ENCODE data around the gene SF3B2.

Gene SF3B2

DNA sequence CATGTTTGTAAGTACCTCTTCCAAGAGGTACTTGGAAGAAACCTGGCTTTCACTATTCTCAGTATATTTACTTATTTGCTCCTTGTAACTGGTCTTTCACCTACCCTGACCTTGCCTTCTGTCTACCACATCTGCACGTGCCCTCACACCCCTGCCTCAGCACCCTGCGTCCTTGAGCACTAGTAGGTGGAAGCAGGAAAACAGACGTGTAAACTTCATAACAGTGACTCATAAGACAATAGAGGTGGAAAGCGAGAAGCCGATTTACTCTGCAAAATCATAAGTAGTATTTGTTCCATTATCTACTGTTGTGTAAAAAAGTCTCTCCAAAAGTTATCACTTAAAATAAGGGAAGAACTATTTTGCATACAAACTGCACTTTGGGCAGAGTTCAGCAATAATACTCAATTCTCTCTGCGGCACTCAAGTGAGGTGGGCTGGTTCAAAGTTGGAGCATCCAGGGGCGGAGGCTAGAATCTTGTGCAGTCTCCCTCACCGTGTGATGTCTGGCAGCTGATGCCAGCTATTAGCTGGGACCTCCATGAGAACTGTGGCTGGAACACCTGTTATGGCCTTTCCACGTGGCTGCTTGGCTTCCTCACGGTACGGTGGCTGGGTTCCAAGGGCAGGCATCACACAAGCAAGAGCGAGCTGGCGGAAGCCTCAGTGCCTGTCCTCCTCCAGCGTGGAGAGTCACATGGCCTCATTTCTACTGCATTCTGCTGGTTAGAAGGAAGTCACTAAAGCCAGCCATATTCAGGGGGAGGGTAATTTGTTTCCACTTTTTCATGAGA, 48.3 kb downstream of the SF3B2 start:
- TF ChIP-seq, protein P1, sequence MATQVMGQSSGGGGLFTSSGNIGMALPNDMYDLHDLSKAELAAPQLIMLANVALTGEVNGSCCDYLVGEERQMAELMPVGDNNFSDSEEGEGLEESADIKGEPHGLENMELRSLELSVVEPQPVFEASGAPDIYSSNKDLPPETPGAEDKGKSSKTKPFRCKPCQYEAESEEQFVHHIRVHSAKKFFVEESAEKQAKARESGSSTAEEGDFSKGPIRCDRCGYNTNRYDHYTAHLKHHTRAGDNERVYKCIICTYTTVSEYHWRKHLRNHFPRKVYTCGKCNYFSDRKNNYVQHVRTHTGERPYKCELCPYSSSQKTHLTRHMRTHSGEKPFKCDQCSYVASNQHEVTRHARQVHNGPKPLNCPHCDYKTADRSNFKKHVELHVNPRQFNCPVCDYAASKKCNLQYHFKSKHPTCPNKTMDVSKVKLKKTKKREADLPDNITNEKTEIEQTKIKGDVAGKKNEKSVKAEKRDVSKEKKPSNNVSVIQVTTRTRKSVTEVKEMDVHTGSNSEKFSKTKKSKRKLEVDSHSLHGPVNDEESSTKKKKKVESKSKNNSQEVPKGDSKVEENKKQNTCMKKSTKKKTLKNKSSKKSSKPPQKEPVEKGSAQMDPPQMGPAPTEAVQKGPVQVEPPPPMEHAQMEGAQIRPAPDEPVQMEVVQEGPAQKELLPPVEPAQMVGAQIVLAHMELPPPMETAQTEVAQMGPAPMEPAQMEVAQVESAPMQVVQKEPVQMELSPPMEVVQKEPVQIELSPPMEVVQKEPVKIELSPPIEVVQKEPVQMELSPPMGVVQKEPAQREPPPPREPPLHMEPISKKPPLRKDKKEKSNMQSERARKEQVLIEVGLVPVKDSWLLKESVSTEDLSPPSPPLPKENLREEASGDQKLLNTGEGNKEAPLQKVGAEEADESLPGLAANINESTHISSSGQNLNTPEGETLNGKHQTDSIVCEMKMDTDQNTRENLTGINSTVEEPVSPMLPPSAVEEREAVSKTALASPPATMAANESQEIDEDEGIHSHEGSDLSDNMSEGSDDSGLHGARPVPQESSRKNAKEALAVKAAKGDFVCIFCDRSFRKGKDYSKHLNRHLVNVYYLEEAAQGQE (IDR thresholded peaks at IDR 0.05; ENCODE audit: insufficient read depth in 1 of 2, low read depth in 2 of 2, low read length in 2 of 2) = no peak
- TF ChIP-seq FOXP2 (optimal IDR thresholded peaks at IDR 0.05; ENCODE audit: borderline replicate concordance, extremely low read depth, extremely low read length, insufficient read depth) = no peak
- no peak for TF ChIP-seq SIN3A (IDR thresholded peaks at IDR 0.05; ENCODE audit: borderline replicate concordance, insufficient read depth, low read length)
- no peak for TF ChIP-seq POLR2AphosphoS5 (IDR thresholded peaks at IDR 0.05; ENCODE audit: low read depth, low read length)
- no peak for TF ChIP-seq TAF1 (IDR thresholded peaks at IDR 0.05; ENCODE audit: borderline replicate concordance, insufficient read depth, low read length)

DNA sequence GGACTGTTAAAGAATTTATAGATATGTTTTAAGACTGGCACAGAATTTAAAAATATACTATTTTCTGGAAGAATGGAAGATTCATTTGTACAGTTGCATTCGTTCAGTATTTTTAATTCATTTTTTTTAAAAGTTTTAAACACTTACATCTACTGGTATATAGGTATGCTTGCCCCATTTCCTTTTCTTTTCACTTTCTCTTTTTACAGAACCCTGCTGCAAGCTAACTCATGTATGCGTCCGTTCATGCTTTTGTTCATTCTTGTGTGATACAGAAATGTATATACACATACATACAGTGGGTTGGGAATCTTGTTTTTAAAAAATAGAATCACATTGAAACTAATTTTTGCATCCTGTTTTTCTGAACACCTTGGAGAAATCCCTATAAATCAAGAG, 48.9 kb downstream of the SF3B2 start:
- TF ChIP-seq, protein P1 (IDR thresholded peaks at IDR 0.05; ENCODE audit: insufficient read depth in 1 of 2, low read depth in 2 of 2, low read length in 2 of 2) = no peak
- no peak for TF ChIP-seq SIN3A (IDR thresholded peaks at IDR 0.05; ENCODE audit: borderline replicate concordance, insufficient read depth, low read length)
- no peak for TF ChIP-seq FOXP2 (optimal IDR thresholded peaks at IDR 0.05; ENCODE audit: borderline replicate concordance, extremely low read depth, extremely low read length, insufficient read depth)
- no peak for TF ChIP-seq POLR2AphosphoS5 (IDR thresholded peaks at IDR 0.05; ENCODE audit: low read depth, low read length)
- TF ChIP-seq TAF1 (IDR thresholded peaks at IDR 0.05; ENCODE audit: borderline replicate concordance, insufficient read depth, low read length) = no peak

DNA sequence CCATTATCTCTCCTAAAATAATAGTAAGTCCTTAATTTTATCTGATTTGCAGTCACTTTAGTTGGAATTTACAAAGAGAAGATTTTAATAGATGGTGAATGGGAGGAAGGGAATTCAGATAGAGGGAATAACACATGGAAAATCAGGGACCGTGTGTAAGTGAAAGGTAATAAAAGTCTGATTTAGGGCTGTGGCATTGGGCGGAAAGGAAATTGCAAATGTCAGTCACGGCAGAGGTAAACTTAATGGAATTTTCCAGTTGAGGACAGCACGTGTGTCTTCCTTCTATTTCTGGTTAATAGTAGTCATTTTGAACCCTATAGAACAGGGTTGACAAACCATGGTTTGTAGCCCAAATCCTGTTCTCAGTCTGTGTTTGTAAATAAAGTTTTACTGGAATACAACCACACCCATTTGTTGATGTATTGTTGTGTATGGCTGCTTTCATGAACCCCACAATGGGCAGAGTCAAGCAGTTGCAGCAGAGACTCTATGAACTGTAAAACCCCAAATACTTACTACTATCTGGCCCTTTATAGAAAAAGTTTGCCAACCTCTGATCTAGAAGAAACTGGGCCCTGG, 52.0 kb downstream of the SF3B2 start:
- TF ChIP-seq, protein P1 (IDR thresholded peaks at IDR 0.05; ENCODE audit: insufficient read depth in 1 of 2, low read depth in 2 of 2, low read length in 2 of 2) = no peak
- TF ChIP-seq SIN3A (IDR thresholded peaks at IDR 0.05; ENCODE audit: borderline replicate concordance, insufficient read depth, low read length) (no peak), FOXP2 (optimal IDR thresholded peaks at IDR 0.05; ENCODE audit: borderline replicate concordance, extremely low read depth, extremely low read length, insufficient read depth) (no peak), POLR2AphosphoS5 (IDR thresholded peaks at IDR 0.05; ENCODE audit: low read depth, low read length) (no peak), TAF1 (IDR thresholded peaks at IDR 0.05; ENCODE audit: borderline replicate concordance, insufficient read depth, low read length) (no peak)

DNA sequence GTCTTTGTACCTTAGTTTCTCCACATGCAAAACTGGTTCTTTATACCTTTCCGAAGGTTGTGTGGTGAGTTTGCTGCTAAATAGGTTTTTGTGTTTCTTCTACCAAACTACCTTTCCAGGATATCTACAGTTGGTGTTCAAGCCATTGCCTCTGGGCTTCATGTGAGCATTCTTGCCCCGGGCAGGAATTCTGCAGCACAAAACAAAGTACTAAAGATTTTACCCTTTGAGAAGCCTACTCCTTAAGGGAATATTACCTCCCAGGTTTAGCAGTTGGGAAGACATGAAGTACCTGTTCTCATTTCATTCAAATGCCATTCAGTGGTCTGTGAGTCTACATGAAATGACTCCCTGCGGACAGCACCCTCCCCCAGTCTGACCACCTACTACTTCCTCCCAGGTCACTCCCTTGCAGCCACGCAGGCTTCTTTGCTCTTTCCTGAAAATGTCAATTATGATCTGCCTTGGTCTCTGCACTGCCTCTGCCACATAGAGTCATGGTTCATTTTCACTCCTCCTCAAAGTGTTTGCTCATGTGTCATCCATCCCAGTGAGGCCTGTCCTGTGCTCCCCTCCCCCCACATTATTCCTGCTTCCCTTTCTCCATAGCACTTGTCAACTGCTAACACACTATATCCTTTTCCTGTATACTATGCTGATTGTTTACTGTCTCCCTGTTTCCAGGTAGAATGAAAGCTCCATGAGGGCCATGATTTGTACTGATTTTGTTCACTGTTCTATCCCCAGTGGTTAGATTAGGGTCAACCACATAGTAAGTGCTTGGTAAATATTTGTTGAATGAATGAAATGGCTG, 54.8 kb downstream of the SF3B2 start:
- TF ChIP-seq FOXP2 (optimal IDR thresholded peaks at IDR 0.05; ENCODE audit: borderline replicate concordance, extremely low read depth, extremely low read length, insufficient read depth) (no peak), SIN3A (IDR thresholded peaks at IDR 0.05; ENCODE audit: borderline replicate concordance, insufficient read depth, low read length) (peak; percentile 13; the same call in 1 of the 2 replicates), POLR2AphosphoS5 (IDR thresholded peaks at IDR 0.05; ENCODE audit: low read depth, low read length) (no peak), TAF1 (IDR thresholded peaks at IDR 0.05; ENCODE audit: borderline replicate concordance, insufficient read depth, low read length) (no peak)
- TF ChIP-seq, protein P1 (IDR thresholded peaks at IDR 0.05; ENCODE audit: insufficient read depth in 1 of 2, low read depth in 2 of 2, low read length in 2 of 2) = 0 out of 4 replicates have a peak, but pooled peaks of 1 of the 2 experiments have one; percentile 13

All from PFSK-1 (cell line).